Testis (tissue), 2 donors: Measurements from ENCODE around the gene JAKMIP1.

Experiments
- POLR2A ChIP-seq: fragments of 450-650 bp; IDR thresholded peaks from one replicate; pipeline ENCODE4 v1.6.1; 2017; ENCODE audit warnings: antibody characterized with exemption, mild to moderate bottlenecking, moderate library complexity
- TF ChIP-seq, protein P1 (sequence below), 3 experiments: fragments of 450-650 bp in 2 of 3; fragments of 200-600 bp in 1 of 3; sonication (generic) in 1 of 3; IDR thresholded peaks; one replicate each; pipeline ENCODE4 v1.5.1; 2016 to 2019; ENCODE audit warnings: antibody characterized with exemption in 3 of 3, mild to moderate bottlenecking in 2 of 3, moderate library complexity in 1 of 3

- TF ChIP-seq, protein P1, sequence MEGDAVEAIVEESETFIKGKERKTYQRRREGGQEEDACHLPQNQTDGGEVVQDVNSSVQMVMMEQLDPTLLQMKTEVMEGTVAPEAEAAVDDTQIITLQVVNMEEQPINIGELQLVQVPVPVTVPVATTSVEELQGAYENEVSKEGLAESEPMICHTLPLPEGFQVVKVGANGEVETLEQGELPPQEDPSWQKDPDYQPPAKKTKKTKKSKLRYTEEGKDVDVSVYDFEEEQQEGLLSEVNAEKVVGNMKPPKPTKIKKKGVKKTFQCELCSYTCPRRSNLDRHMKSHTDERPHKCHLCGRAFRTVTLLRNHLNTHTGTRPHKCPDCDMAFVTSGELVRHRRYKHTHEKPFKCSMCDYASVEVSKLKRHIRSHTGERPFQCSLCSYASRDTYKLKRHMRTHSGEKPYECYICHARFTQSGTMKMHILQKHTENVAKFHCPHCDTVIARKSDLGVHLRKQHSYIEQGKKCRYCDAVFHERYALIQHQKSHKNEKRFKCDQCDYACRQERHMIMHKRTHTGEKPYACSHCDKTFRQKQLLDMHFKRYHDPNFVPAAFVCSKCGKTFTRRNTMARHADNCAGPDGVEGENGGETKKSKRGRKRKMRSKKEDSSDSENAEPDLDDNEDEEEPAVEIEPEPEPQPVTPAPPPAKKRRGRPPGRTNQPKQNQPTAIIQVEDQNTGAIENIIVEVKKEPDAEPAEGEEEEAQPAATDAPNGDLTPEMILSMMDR (IDR thresholded peaks at IDR 0.05), result no peak
- no peak for TF ChIP-seq POLR2A
Observed at GRCh38 chr4:6041800-6042199, 158.5 kb downstream of the JAKMIP1 start.
